ENCODE results near the gene GJB5.

GRCh38 chr1:34781071-34781843, 26.4 kb downstream of the GJB5 start, which contains the start of gene GJB3:
- TF ChIP-seq, protein P1, sequence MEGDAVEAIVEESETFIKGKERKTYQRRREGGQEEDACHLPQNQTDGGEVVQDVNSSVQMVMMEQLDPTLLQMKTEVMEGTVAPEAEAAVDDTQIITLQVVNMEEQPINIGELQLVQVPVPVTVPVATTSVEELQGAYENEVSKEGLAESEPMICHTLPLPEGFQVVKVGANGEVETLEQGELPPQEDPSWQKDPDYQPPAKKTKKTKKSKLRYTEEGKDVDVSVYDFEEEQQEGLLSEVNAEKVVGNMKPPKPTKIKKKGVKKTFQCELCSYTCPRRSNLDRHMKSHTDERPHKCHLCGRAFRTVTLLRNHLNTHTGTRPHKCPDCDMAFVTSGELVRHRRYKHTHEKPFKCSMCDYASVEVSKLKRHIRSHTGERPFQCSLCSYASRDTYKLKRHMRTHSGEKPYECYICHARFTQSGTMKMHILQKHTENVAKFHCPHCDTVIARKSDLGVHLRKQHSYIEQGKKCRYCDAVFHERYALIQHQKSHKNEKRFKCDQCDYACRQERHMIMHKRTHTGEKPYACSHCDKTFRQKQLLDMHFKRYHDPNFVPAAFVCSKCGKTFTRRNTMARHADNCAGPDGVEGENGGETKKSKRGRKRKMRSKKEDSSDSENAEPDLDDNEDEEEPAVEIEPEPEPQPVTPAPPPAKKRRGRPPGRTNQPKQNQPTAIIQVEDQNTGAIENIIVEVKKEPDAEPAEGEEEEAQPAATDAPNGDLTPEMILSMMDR (IDR thresholded peaks at IDR 0.05; ENCODE audit: low read length), result no peak
- no peak for TF ChIP-seq EZH2 (IDR thresholded peaks at IDR 0.05; ENCODE audit: borderline replicate concordance, low read length)

Data from OCI-LY1 (cell line).